ENCODE measurements around the gene CES2.

DNA sequence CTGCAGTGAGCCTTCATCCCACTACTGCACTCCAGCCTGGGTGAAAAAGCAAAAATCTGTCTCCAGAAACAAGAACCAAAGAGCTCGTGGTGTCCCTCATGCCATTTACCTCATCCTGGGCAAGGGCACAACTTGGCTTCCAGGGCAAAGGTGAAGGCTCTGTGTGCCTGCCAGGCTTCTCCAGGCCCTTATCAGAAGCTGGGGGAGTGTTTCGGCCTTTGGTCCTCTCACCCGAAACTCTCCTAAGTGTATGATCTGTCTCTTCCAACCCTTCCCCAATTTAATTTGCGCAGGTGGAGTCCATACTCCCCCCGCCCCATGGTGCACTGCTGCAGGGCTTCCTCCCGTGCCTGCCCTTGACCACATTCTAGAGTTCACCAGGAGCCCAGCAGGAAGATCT lies 1.1 kb downstream of the CES2 start:
- TF ChIP-seq, protein P1, sequence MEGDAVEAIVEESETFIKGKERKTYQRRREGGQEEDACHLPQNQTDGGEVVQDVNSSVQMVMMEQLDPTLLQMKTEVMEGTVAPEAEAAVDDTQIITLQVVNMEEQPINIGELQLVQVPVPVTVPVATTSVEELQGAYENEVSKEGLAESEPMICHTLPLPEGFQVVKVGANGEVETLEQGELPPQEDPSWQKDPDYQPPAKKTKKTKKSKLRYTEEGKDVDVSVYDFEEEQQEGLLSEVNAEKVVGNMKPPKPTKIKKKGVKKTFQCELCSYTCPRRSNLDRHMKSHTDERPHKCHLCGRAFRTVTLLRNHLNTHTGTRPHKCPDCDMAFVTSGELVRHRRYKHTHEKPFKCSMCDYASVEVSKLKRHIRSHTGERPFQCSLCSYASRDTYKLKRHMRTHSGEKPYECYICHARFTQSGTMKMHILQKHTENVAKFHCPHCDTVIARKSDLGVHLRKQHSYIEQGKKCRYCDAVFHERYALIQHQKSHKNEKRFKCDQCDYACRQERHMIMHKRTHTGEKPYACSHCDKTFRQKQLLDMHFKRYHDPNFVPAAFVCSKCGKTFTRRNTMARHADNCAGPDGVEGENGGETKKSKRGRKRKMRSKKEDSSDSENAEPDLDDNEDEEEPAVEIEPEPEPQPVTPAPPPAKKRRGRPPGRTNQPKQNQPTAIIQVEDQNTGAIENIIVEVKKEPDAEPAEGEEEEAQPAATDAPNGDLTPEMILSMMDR (IDR thresholded peaks at IDR 0.05 in 2 of 3, conservative IDR thresholded peaks at IDR 0.05 in 1 of 3; ENCODE audit: insufficient read depth in 2 of 3, low read depth in 1 of 3, low read length in 3 of 3), result no peak
- no peak for TF ChIP-seq DDX20 (tag; IDR thresholded peaks at IDR 0.05; ENCODE audit: low read depth)
- TF ChIP-seq, protein P2, sequence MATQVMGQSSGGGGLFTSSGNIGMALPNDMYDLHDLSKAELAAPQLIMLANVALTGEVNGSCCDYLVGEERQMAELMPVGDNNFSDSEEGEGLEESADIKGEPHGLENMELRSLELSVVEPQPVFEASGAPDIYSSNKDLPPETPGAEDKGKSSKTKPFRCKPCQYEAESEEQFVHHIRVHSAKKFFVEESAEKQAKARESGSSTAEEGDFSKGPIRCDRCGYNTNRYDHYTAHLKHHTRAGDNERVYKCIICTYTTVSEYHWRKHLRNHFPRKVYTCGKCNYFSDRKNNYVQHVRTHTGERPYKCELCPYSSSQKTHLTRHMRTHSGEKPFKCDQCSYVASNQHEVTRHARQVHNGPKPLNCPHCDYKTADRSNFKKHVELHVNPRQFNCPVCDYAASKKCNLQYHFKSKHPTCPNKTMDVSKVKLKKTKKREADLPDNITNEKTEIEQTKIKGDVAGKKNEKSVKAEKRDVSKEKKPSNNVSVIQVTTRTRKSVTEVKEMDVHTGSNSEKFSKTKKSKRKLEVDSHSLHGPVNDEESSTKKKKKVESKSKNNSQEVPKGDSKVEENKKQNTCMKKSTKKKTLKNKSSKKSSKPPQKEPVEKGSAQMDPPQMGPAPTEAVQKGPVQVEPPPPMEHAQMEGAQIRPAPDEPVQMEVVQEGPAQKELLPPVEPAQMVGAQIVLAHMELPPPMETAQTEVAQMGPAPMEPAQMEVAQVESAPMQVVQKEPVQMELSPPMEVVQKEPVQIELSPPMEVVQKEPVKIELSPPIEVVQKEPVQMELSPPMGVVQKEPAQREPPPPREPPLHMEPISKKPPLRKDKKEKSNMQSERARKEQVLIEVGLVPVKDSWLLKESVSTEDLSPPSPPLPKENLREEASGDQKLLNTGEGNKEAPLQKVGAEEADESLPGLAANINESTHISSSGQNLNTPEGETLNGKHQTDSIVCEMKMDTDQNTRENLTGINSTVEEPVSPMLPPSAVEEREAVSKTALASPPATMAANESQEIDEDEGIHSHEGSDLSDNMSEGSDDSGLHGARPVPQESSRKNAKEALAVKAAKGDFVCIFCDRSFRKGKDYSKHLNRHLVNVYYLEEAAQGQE (IDR thresholded peaks at IDR 0.05; ENCODE audit: borderline replicate concordance), result no peak
- TF ChIP-seq, protein P2 (CRISPR knock-in tag; IDR thresholded peaks at IDR 0.05; ENCODE audit: low read depth), result no peak
